HG02763 (cell line): ENCODE data around the gene RNF4.
"Not testable (repeated sequence)": the region's sequence is repeated elsewhere in the genome, so short reads cannot be mapped to it uniquely, and the experiment has no call there.

ENCODE experiments used
- ATAC-seq: cut with Tn5 transposase; IDR thresholded peaks from one replicate; pipeline ENCODE4 v1.9.1; 2021; ENCODE audit warnings: mild to moderate bottlenecking, moderate library complexity; ENCODE audit not compliant: unreplicated experiment

The RNF4 gene

DNA sequence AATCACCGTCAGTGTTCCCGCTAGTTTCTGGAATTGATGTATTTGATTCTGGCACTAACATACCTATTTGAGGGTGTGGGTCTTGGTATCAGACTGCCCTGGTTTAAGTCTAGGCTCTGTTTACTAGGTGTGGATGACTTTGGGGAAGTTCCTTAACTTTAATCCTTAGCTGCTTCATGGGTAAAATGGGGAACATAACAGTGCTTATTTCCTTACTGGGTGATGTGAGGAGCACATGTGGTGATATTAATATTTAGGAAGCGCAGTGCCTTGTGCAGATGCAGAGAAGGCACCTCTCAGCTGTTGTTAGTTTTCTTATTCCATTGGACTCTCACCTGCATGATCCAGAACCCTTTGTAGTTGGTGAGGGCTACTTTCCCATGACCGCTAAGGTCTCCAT lies 17.1 kb downstream of the RNF4 start:
- ATAC-seq: no peak

DNA sequence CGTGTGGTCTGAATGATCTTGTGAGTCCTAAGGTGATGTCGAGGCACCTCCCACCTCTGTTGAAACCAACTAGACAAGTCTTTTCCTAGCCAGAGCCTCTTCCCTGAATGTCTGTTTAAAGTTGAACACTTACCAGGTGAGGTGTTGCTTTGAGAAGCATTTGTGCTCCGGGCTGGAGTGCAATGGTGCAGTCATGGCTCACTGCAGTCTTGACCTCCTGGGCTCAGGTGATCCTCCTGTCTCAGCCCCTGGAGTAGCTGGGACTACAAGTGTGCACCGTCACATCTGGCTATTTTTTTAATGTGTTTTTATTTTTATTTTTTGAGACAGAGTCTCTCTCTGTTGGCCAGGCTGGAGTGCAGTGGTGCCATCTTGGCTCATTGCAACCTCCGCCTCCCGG lies 18.1 kb downstream of the RNF4 start:
- no peak for ATAC-seq

DNA sequence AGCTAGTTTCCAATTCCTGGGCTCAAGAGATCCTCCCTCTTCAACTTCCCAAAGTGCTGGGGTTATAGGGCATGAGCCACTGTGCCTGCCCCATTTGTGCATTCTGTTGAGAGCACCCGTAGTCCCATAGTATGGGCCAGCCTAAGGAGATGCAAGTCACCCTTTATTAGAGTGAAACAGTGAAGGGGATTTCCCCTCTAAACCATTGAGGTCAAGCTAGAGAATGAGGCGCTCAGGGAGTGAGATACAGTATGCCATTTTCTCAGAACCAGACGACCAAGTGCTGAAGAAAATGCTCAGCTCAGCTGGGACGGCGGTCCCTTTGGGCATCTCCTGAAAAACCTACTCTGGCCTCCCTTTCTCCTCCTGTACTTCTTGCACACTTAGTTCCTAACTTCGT lies 18.7 kb downstream of the RNF4 start:
- ATAC-seq: peak; percentile 45

DNA sequence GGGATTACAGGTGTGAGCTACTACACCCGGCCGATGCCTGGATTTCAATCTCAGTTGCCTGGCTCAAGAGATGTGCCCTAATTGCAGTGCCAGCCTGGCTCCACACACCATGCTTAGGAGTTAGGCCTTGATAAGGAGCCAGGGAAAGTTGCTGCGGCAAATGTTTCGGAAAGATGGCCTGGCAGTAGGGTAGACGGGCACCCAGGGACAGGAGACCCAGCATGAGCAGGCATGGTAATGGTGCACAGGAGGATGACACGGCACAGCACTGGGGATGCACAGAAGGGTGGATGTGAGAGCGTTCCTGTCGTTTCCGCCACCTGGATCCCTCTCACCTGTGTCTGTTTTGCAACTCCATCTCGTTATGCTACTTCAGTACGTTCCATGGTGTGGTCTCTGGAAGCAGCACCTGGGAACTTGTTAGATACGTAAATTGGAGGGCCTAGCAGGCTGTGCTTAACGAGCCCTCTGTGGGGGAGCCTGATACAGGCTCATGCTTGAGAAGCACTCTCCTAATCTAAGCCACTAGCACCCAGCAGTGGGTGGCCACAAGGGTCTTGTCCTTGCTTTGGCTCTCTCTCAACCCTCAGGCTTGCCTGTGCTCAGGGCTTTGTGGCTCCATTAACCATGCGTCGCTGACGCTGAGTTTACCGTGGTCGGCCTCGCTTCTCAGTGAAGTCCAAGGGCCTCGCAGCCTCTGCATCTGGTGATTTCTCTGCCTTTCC lies 20.3 kb downstream of the RNF4 start:
- ATAC-seq: no peak

DNA sequence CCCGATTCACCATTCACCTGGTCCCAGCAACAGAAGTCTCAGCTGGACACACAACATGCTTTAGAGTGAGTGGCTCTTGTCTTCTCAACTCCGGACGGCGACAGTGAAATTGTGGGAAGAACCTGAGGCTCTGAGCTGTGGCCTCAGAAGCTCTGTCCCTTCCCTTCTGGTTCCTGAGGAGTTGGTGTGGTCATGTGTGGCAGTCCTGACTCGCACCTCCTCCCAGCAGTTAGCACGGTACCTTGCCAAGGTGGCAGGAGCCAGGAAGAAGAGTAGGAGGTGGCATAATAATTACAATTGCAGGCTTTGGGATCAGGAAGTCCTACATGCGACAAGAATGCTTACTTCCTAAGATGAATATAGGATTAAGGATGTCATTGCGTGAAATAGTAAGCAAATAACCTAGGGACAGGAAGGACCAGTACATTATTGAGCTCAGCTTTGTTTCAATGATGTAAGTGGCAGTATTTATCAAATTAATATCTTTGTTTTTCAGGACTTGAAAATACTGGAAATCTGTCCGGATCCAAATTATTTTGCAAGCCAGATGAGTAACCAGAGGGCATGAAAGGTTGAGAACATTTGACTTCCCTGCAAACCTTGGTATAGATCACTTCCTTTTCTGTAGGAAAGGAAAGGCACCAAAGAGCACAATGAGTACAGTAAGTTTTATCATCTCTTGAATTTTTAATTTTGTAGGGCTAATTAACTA lies 21.1 kb downstream of the RNF4 start:
- no peak for ATAC-seq

DNA sequence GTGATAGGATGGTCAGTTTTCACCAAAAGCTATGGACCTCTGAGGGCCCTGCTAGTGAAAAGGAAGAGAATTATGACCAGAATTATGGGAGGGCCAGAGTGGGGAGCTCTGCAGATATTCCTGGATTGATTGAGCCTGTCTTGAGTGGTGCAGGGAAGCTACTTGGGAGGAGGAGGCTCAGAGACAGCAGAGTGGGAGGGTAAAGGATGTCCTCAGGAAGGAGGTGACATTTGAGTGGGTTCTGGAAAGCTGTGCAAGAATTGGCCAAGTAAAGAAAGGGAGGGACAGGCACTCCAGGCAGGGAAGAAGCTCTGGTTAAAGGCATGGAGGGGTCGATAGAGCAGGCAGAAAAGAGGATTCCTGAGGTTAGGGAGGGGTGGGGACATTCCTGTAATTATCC lies 24.1 kb downstream of the RNF4 start:
- ATAC-seq: no peak

DNA sequence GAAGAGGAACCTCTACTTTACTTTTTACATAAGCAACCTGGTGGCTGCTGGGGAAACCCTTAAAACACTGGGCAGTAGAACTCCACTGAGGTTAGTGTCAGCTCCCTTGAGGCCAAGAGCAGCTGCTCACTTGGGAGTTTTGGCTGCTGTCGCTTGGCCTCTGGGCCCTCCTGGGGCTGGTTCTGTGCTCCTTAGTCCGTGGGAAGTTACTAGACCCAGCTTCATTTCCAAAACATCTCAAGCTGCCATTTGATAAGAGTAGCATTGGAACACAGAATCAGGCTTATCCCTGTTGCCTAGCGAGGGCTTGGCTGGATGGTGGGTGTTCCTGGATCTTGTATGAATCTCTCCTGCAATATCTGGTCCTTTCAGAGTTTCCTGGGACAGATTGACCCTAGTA lies 26.1 kb downstream of the RNF4 start:
- ATAC-seq: no peak

DNA sequence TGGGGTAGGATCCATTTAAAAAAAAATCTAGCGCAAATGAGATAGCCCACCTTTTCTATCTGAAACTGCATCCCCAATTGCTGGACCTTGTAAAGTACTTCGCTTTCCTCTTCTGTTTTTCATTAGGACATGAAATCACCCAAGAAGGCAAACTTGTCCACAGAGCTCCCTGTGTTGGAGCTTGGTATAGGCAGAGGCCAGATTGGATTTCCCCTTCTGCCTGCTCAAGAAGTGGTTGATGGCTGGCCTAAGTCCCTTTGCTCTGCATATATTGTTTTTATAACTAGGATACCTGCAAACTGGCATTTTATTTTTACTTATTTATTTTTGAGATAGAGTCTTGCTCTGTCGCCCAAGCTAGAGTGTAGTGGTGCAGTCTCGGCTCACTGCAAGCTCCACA lies 28.4 kb downstream of the RNF4 start:
- no peak for ATAC-seq

DNA sequence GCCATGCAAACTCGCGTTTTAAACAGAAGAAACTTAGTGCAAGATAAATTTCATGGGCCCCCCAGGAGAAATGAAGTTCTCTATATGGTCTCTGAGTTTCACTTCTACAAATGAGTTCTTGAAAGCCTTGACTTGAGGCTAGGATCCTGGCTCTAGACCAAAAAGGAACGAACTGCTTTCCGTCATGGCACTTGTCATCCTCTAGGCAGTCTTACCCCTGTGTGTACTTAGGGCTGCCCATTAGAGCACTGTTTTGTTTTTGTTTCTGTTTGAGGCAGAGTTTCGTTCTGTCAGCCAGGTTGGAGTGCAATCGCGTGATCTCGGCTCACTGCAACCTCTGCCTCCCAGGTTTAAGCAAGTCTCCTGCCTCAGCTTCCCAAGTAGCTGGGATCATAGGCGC lies 29.0 kb downstream of the RNF4 start:
- peak; percentile 94 for ATAC-seq

DNA sequence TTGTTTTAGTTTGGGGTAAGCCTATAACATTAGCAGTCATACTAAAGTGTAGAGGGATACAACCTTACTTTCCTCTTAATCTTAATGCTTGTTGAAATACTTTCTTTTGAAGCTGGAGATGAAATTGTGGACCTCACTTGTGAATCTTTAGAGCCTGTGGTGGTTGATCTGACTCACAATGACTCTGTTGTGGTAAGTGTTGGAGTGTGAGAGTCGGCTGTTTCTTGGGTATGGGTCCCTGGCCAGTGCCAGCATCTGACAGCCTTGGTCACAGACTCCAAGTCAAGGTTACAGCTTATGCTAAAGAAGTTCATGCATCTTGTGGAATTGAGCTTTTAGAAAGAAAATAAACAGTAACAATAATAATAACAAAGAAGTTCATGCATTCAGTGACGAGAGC lies 31.6 kb downstream of the RNF4 start:
- no peak for ATAC-seq

DNA sequence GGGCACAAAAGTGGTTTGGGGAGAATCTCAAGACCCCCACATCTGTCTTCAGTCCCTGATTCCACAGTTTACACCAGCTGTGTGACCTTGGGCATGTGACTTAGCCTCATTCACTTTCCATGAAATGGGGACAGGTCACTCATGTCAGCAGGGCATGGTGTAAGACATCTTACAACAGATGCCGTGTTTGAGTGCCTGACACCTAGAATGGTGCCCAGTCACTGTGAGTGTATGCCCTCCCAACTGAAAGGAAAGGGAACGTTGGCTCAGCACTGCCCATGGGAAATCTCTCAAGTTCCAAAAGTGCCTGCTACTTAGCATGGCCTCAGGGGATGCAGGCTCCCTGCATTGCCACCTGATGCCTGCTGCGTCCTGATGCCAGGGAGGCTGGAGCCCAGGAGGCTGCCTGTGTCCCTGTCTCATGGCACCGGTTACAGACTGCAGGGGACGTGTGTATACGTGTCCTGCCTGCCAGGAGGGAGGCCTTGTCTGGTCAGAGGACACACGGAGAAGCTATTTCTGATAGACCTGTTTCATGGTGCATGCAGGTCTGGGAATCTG lies 32.2 kb downstream of the RNF4 start:
- ATAC-seq: no peak

DNA sequence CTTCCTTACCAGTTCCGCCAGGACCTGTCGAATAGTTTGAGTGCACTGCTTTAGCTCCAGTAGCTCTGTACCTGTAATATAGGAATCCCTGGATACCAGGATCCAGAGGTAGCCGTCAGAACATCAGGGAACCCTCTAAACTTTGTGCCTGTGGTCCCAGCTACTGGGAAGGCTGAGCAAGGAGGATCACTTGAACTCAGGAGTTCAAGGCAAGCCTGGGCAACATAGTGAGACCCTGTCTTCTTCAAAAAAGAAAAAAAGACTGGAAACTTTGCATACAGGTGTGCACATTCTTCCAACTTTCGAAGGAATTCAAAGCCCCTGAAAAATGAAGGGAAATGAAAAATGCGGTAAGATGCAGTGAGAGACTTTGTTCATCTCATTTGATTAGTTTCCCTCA lies 34.9 kb downstream of the RNF4 start:
- ATAC-seq: no peak

DNA sequence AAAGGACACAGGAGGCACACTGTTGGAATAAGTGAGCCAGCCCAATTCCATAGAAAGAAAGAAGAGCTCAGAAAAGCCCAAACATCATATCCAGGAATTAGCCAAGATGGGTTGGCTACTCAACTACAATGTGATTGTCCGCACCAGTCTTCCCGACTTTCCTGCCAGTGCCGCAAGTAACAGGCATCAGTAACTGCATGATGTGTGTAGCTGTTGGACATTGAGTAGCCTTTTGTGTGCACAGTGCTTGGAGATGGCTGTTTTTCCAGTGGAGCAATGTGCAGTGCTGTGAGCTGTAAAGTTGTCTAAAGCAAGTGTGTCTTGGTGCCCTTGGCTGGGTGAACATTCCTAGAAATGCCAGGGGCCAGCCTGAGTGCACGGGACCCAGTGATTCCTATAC lies 38.4 kb downstream of the RNF4 start:
- no peak for ATAC-seq

DNA sequence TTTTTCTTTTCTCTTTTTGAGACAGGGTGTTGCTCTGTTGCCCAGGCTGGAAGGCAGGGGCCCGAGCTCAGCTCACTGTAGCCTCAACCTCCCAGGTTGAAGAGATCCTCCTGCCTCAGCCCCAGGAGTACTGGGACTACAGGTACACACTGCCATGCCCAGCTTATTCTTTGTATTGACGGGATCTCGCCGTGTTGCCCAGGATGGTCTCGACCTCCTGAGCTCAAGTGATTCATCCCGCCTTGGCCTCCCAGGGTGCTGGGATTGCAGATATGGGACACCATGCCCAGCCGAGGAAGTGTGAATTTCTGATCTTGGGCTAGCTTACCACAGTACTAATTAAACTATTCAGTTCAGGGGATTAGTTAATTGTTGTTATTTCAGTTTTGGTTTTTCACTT lies 38.9 kb downstream of the RNF4 start:
- no peak for ATAC-seq

DNA sequence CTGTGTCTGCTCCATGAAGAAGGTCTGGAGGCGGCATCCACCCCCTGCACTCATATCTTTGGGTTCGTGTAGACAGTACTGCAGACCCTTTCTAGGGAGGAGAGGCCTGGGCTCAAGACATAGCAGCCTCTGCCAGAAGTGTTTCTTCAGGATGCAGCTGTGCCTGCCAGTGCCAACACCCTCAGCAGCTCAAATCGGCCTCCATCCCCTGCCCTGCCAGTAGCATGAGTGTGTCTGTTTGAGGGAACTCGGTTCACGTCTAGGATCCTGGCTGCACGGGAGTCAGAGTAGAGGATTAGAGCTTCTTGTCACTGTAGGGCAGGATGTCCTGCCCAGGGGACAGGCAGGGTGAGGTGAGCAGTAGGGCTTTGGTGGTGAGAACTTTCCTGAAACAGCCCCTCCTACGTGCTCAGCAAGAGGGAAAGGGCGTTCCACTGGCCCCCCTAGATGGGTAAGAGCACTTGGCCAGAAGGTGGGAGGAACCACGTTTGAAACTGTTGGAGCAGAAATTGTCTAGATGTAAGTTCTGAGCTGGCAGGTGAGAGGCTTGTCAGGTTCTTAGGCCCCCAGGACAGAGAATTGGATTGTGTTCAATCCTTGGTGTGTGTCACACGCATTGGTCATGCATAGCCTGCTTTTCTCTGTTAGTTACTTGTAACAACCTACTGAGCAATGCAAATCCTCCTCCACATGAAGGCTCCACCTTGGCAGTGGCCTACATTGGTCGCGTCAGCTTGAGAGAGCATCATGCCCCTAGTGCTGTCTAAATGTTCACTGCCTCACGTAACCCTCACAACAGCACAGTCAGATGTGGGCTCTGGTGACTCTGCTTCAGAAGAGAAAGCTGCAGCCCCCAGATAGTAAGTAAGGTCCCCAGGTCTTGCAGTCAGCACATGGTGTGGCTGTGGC lies 41.7 kb downstream of the RNF4 start:
- ATAC-seq: no peak

DNA sequence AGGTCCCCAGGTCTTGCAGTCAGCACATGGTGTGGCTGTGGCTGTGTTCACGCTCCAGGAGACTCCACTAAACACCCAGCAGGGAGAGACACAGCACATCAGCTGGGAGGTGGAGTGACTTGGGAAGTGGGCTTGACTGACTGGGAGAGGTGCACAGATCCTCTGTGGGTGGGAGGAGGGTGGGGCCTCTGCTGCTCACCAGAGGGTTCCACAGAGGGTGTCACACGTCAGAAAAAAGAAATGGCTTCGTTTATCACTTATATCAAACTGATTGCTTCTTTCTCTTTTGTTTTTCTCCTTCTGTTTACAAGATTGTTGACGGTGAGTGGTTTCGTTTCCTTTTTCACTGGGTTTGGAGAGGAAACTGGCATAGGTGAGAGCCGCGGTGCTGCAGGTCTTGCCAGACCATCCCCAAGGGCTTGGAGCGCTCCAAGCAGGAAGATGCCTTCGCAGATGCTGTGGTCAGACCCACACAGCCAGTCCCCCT lies 42.8 kb downstream of the RNF4 start:
- ATAC-seq: no peak

DNA sequence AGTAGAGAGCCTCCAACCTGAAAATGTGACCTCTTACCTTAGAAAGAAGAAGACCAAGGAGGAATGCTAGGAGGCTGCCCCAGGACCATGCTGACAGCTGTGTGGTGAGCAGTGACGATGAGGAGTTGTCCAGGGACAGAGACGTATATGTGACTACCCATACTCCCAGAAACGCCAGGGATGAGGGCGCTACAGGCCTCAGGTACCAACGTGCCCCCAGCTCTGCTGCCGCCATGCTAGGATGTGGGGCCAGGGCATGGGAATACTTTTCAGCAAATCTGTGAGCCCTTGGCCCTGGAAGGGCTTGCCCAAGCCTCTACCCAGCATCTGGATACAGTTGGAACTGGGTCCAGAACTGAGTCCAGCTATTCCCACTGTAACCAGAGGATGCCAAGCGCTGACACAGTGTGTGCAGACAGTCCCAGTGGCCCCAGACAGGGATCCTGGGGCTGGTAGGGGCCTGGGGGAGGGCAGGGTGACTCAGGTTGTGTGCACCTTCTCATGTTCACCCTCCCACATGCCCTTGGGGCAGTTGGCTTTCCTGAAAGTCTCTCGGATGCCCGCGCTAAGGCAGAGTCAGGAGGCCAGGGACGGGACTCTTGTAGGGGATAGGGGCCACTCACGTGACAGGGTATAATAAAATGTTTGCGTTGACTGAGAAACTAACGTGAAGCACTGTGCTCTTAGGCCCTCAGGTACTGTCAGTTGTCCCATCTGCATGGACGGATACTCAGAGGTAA lies 43.7 kb downstream of the RNF4 start:
- ATAC-seq: no peak

DNA sequence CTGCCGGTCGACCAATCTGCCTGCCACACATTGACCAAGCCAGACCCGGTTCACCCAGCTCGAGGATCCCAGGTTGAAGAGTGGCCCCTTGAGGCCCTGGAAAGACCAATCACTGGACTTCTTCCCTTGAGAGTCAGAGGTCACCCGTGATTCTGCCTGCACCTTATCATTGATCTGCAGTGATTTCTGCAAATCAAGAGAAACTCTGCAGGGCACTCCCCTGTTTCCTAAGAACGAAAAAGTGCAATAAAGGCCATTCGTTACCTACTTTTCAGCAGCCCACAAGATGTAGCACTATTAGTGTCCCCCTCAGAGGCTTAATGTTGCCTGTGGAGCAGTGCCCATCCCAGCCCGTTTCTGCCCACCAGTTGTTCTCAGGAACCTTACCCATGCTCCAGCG lies 45.3 kb downstream of the RNF4 start:
- not testable (repeated sequence) for ATAC-seq

DNA sequence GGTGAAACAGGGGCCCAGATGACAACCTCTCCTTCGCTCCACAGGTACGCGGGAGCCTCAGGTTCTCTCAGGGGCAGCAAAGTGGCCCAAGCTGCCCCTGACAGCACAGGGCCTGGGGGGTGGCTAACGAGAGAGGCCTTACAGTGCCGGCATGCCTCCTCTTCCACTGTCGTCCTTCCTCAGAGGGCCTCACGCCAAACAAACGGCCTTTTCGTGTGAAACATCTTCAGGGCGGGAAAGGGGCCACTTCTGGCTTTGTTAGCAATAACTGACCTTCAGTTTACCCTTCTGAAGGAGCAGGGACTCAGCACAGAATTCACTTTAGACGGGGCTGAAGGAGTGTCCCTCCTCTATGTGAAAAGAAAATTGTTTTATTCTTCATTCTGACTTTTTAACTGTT lies 46.0 kb downstream of the RNF4 start:
- ATAC-seq: not testable (repeated sequence)

DNA sequence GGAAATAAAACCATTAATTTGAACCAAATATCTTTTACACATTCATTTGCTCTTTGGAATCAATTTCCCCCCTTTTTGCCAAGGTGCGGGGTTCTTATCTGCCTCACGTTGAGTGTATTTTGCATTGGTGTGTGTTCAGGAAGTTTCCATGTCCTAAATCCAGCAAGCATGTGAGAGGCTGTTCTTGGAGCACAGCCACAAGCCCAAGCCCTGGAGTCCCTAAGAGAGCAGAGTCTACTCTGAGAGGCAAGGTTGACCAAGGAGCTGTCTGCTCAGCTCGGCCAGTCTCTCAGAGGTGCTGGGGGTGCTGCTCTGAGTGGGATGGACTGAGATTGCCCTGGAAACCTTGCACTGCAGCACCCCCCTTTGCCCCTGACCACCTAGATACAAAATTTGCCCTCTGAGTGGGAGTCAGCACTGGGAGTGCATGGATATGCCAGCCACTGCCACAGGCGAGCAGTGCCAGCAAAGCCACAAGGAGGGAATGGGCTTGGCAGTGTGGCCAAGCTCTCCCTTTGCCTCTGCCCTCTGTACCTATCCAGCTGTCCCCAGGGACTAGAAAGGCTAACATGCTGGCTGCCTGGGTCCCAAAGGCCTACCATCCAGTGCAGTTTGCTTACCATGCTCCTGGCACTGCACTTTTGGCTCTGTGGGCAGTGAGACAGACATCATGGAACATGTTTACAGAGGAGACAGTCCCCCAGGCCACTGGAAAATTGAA lies 47.1 kb downstream of the RNF4 start:
- no peak for ATAC-seq
